ENCODE data around the gene SLC9A9.

The SLC9A9 gene

GRCh38 chr3:143822374-143822773 is 25.9 kb downstream of the SLC9A9 start:
- no peak overlapping the region for H3K27ac ChIP-seq
- H3K4me3 ChIP-seq (ENCODE audit: low read depth, low read length), result no peak overlapping the region
- in situ Hi-C loops (cut with HindIII; ENCODE audit: low pct_ligation_motif_present, low sequenced_read_pairs), result no loop called here
- H3K27me3 ChIP-seq (replicated peaks), result no peaks in the 10 kb centered on the region
- DNase-seq, result no peak
- no peaks in the 10 kb centered on the region for H3K36me3 ChIP-seq (replicated peaks)
- no peak for TF ChIP-seq CTCF (IDR thresholded peaks at IDR 0.05; ENCODE audit: low read depth, low read length, missing control alignments)

DNA sequence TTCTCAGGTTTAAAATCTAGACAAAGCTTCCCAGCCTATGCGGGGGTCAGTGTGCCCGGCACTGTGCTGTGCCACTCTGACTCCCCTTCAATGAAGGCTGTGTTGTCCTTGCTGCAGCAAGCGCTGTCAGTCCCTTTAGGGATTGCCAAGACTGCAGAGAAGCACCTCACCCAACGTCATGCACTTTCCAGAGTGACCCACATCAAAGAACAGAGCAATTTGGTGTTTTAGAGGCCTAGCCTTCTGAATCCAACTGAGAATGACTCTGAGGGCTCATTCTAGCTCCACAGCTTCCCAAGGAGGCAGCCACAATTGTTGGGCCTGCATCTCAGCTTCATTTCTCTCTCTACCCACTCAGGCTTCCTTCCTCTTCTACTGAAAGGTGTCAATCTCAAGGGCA is 26.4 kb downstream of the SLC9A9 start:
- Histone ChIP-seq H3K27ac (no peak overlapping the region), H3K36me3 (replicated peaks) (no peaks in the 10 kb centered on the region), H3K4me3 (ENCODE audit: low read depth, low read length) (no peak overlapping the region), H3K27me3 (replicated peaks) (no peaks in the 10 kb centered on the region)
- in situ Hi-C loops (cut with HindIII; ENCODE audit: low pct_ligation_motif_present, low sequenced_read_pairs), result no loop called here
- TF ChIP-seq CTCF (IDR thresholded peaks at IDR 0.05; ENCODE audit: low read depth, low read length, missing control alignments), result no peak
- no peak for DNase-seq

DNA sequence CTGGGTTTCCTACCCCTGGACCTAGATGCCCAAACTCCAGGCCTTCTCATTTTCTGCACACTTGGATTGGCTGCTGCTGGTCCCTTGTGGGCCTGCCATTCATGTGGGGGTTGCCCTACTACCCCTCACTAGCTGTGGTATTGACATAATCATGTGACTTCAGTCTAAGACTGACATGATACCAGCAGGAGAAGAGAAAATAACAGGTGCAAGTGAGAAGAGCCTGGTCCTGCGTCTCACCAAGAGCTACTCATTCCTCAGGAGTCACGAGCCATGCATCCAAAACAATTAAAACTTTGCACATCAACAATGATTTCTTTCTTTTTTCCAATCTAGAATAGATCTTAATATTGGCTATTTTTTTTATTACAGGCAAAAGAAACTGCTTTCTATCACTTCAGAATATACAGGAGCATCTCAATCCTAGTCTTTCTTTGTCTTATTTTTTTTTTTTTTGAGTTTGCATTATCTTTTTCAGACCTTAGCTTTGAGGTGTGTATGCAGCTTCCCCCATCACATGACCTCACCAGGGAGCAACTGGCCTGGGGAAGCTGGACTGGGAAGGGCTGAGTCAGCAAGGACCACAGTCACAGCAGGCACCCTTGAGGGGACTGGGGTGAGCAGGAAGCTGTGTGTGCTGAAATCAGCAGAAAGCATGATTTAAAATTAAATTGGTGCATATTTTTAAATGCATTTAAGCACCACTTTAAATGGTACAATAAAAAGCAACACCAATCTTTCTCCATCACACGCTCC is 27.6 kb downstream of the SLC9A9 start:
- H3K27ac ChIP-seq, result no peak overlapping the region
- H3K27me3 ChIP-seq (replicated peaks), result no peaks in the 10 kb centered on the region
- no peak overlapping the region for H3K4me3 ChIP-seq (ENCODE audit: low read depth, low read length)
- no peak for DNase-seq
- TF ChIP-seq CTCF (IDR thresholded peaks at IDR 0.05; ENCODE audit: low read depth, low read length, missing control alignments), result no peak
- no peaks in the 10 kb centered on the region for H3K36me3 ChIP-seq (replicated peaks)
- in situ Hi-C loops (cut with HindIII; ENCODE audit: low pct_ligation_motif_present, low sequenced_read_pairs), result no loop called here

- Histone ChIP-seq H3K27ac (no peak overlapping the region), H3K4me3 (ENCODE audit: low read depth, low read length) (no peak overlapping the region), H3K36me3 (replicated peaks) (no peaks in the 10 kb centered on the region), H3K27me3 (replicated peaks) (no peaks in the 10 kb centered on the region)
- no peak for TF ChIP-seq CTCF (IDR thresholded peaks at IDR 0.05; ENCODE audit: low read depth, low read length, missing control alignments)
- no peak for DNase-seq
- in situ Hi-C loops (cut with HindIII; ENCODE audit: low pct_ligation_motif_present, low sequenced_read_pairs), result no loop called here
These were observed 28.4 kb downstream of the SLC9A9 start for GRCh38 chr3:143819890-143820289.

DNA sequence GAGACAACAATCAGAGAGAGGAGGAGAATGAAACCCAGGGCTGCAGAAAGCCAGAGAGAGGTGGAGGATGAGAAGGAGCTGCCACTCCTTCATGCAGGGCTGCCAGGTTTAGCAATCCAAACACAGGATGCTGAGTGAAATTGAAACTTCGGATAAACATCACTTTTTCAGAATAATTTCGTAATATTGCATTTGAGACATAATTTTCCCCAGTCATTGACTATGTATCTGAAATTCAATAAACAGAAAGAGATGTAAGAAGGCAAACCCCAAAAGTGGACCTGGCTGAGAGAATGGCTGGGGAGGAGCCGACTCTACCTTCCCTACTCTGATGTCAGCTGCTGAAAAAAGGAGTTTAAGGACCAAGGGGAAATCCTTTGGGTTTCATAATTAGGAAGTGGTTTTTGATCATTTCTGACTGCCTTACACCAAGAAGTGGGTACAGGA is 33.8 kb downstream of the SLC9A9 start:
- no peak for DNase-seq
- in situ Hi-C loops (cut with HindIII; ENCODE audit: low pct_ligation_motif_present, low sequenced_read_pairs), result no loop called here
- H3K27ac ChIP-seq, result no peak overlapping the region
- no peaks in the 10 kb centered on the region for H3K27me3 ChIP-seq (replicated peaks)
- no peak for TF ChIP-seq CTCF (IDR thresholded peaks at IDR 0.05; ENCODE audit: low read depth, low read length, missing control alignments)
- H3K36me3 ChIP-seq (replicated peaks), result no peaks in the 10 kb centered on the region
- H3K4me3 ChIP-seq (ENCODE audit: low read depth, low read length), result no peak overlapping the region

- Histone ChIP-seq H3K27ac (no peak overlapping the region), H3K4me3 (ENCODE audit: low read depth, low read length) (no peak overlapping the region)
- TF ChIP-seq CTCF (IDR thresholded peaks at IDR 0.05; ENCODE audit: low read depth, low read length, missing control alignments), result no peak
These were observed 35.8 kb downstream of the SLC9A9 start for GRCh38 chr3:143812481-143812880.

More at GRCh38 chr3:143812481-143812880, 35.8 kb downstream of the SLC9A9 start:
- Histone ChIP-seq H3K27me3 (replicated peaks) (no peaks in the 10 kb centered on the region), H3K36me3 (replicated peaks) (no peaks in the 10 kb centered on the region)
- in situ Hi-C loops (cut with HindIII; ENCODE audit: low pct_ligation_motif_present, low sequenced_read_pairs), result no loop called here
- no peak for DNase-seq
